Stimulated activated CD8-positive, alpha-beta memory T cell treated with anti-CD3 and anti-CD28 coated beads, Interleukin-7, amount 100 ng/mL, for 1 hour (primary cell): ENCODE results near the gene CAMTA1.

ENCODE experiments used
- DNase-seq, 2 donors: peaks; one replicate each; pipeline ENCODE4 v3.0.0-alpha.2; 2020; ENCODE audit warnings: low read depth in 2 of 2

Gene CAMTA1

DNA sequence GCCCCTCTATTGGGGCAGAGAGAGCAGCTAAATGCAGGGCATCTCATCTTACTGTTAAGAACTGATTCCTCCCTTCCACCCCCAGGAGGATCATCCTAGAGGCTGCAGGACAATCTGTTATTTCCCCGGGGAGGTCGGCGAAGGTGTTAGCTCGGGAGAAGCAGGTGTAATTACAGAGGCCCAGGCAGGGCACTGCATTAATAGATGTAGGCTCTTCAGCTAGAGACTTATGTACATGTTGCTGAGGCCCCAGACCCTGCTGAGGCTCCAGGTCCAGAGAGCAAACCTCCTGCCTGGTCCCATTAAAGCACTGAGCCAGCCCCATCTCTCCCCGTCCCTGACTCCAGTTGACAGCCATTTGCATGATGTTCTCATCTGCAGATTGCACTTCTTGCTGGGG, 665.6 kb downstream of the CAMTA1 start:
- DNase-seq = no peak

DNA sequence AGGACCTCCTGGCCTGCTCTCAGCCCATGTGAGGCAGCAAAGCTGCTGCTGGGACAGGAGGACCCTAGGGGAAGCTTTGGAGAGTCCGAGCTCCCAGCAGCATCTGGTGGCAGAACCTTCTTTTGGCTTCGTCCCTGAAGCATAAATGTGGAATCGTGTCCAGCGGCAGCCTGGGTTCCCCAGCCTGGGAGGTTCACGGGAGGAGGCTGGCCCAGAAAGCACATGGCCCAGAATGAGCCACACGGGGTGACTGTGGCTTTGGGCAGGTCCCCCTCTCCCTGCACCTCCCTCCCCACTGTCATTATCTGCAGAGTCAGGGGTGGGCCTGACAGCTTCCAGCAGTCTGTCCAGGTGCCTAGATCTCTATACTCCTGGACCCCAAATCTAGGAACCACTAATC, 667.8 kb downstream of the CAMTA1 start:
- no peak for DNase-seq

GRCh38 chr1:7454052-7454815, 669.0 kb downstream of the CAMTA1 start:
- no peak for DNase-seq

GRCh38 chr1:7454895-7455784, 669.9 kb downstream of the CAMTA1 start:
- no peak for DNase-seq

DNA sequence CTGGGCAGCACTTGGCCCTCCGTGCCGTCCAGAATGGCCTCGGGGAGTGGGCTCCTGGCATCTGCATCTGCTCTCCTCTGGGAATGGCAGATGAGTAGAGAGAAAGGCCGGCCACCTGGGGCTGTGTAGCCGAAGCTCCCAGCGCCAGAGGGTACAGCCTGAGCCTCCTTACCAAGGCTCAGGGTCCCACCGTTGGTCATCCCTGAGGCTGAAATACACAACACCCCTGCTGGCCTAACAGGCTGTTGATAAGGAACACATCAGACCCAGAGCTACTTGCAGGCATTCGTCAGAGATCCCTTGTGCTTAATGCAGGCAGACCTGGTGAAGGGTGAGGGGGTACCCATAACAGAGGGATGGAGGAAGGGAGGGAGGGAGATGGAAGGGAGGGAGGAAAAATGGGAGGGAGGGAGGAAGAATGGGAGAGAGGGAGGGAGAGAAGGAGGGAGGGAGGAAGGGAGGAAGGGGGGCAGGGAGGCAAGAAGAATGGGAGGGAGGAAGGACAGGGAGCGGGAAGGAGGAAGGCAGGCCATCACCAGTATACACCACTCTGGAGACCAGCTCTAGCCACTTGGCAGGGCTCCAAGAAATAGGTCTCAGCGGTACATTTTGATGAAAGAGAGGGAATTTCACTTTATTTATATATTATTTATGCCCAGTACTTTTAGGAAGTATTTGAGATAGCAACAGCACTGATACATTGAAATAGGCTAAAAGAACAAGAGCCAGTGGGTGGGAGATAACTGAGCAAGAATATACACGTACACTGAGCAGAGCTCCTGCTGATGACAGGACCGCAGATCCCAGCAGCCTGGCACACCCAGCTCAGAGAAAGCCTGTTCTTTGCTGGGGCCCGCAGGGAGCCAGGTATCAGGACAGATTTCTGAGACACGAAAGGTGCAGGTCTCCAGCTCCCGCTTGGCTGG, 670.8 kb downstream of the CAMTA1 start:
- no peak for DNase-seq

- DNase-seq = no peak
These were observed 671.4 kb downstream of the CAMTA1 start for GRCh38 chr1:7456722-7457082.

GRCh38 chr1:7457811-7458210, 672.6 kb downstream of the CAMTA1 start:
- DNase-seq = no peak

DNA sequence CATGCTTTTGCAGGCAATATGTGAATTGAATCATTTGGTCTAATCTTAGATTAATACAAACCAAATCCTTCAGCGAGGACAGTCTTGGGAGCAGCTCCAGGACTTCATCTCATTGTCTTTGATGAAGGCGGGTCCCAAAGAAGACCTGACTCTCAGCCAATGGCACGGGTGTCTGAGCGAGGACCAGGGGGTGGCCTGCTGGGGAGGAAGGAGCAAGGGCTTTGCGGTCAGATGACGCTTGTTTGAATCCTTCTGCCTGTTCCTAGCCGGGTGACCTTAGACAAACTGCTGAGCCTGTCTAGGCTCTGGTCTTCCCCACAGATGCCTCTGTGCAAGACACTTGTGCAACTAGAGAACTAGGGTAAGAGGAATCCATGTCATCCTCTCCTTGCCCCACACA, 673.7 kb downstream of the CAMTA1 start:
- DNase-seq = no peak

- no peak for DNase-seq
These were observed 674.7 kb downstream of the CAMTA1 start for GRCh38 chr1:7459914-7460313.

DNA sequence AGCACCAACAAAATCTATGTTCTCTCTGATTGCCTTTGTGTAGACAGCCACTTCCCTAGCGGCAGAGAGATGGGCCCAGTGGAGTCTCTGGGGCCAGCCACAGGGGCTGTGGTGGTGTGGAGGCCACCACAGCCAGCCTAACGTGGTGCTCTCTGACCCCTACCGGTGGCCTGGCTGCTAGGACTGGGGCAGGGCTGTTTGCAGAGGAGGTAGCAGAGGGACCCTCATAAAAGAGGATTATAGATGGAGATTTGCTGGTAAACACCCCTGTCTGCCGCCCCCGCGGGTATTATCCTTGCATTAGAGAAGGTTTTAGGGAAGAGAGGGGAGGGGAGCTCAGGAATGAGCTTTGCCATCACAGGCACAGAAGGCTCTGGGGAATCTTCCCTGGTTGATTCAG, 675.6 kb downstream of the CAMTA1 start:
- DNase-seq = no peak

DNA sequence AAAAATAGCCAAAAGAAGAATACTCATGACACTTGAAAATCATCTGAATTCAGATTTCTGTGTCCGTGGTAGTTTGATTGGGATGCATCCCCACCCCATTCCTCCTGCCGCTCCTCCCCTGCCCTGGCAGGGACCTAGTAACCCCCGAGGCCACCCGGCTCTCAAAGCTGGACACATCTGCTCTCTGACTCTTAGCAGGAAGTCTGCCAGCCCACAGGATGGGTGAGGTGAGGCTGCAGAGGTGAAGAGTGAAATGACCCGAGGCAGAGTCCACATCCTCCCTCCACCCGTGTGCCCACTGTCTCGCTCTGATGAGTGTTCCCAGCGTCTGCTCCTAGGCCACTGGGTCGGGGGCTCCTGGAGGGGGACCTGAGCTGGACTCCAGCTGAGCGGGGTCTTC, 677.4 kb downstream of the CAMTA1 start:
- DNase-seq = no peak

DNA sequence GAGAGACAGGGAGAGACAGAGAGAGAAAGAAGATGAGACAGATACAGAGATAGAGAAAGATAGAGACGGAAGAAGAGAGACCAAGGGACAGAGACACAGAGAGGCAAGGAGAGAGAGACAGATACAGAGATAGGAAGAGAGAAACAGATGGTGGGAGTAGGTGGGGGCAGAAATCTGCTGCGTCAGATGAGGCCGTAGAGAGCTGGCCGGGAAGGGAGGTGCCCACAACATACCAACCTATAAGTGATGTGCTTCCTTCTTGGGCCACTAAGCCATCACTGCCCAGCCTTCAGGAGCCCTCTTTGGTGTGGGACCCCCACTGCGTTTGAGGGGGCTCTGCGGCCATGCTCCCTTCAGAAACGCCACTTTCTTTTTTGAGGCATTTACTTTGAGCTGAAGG, 678.3 kb downstream of the CAMTA1 start:
- no peak for DNase-seq

GRCh38 chr1:7464736-7465135, 679.5 kb downstream of the CAMTA1 start:
- DNase-seq = no peak

GRCh38 chr1:7467476-7468175, 682.4 kb downstream of the CAMTA1 start:
- no peak for DNase-seq

DNA sequence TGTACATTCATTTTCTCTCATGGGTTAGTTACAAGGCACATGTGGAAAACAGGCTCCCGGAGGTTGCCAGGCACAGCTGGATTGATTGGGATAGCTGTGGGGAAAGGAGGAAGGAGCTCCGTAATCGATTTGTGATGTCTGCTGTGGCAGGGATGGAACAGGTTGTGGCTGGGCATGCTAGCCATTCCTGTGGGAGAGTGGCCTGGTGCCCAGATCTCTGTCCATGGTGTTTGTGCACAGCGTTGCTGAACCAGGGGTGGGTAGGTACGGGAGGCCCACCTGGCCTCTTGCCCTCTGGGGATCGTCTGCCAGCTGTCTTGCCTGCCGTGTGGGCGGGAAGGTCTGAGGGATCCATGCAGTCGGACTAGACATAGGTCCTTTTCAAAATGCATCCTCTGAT, 683.0 kb downstream of the CAMTA1 start:
- DNase-seq = no peak

DNA sequence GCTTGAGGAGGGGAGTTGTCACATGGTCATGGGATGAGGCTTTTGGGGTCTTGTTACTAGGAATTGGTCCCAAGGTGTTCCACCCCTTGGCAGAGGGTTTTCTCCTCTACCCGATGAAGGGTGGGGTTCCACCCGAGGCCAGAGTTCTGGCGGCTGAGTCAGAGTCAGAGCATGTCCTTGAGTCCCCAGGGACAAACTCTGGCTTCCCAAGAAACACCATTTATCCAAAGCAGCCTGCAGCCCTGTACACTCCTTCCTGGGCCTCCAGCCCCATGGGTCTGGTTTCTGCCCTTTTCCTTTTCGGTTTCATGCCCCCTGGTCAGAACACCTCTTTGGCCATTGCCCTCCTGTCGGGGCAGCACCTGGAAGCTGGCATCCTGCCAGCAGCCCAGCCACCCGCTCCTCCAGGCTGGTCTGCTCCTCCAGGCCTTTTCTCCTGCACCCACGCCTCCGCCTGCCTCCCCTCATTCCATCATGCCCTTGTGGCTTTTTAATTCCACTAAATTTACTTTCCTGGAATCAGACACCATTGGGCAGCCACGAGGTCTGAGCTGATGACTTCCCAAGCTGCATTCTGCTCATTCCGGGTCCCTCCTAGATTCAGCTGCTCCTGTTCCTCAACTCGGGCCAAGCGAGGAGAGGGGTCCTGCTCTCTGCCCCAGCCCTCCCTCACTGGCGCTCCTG, 684.1 kb downstream of the CAMTA1 start:
- no peak for DNase-seq

GRCh38 chr1:7470904-7471638, 685.8 kb downstream of the CAMTA1 start:
- DNase-seq = no peak

- no peak for DNase-seq
These were observed 686.6 kb downstream of the CAMTA1 start for GRCh38 chr1:7471836-7472235.

DNA sequence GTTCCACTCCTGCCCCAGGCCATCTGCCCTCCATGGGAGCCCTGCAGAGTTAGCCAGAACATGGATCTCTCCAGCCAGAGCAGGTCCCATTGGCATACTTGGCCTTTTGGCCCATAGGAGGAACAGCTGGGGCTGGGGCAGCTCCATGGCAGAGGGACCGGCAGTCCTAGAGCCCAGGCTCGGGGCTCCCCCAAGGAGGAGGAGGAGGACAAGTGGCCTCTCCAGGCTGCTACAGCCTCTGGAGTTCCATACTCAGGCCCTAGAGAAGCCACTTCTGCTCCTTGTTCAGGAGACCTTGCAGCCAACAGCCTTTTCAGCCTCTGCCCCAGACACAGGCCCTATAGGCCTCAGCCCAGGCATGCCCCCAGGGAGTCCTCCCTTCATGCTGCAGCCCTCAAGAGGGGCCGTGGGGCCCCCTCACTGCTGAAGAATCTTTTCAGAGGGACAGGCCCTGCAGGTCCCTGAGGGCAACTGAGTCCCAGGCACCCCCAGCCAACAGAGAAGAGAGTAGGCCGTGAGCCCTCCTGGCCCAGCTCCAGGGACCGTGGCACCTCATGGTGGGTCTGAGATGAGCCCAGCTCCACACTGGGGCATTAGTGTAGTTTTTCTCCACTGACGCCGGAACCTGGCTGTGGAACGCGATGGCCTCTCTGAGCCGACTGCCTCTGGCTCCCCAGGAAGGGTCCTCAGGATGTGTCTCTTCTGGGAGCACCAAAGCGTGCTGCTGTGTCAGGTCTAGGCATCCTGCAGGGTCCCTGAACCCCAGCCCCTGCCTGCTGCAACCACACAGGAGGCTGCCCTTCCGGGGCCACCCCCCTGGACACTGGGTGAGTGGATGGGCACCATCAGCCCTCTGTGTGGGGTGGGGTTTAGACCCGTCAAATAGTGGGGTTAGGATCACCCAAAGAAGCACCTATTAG, 688.2 kb downstream of the CAMTA1 start:
- DNase-seq = no peak
